NB4 (cell line): ENCODE measurements around the gene PACC1.
A peak's percentile ranks its signal among the peaks of the same experiment; 100 is the strongest.

Experiments used
- DNase-seq: peaks from one replicate; pipeline ENCODE4 v3.0.0; 2010; ENCODE audit warnings: low read depth
- H3K4me3 ChIP-seq: one replicate; pipeline ENCODE4 v1.5.1; 2011; ENCODE audit warnings: mild to moderate bottlenecking, low read depth, low read length, moderate library complexity
- CTCF ChIP-seq: IDR thresholded peaks from one replicate; pipeline ENCODE4 v1.5.1; 2012; ENCODE audit warnings: low read depth, low read length
- MYC ChIP-seq: IDR thresholded peaks from 2 replicates; pipeline ENCODE4 v1.6.1; 2011; ENCODE audit warnings: low read depth, low read length
- POLR2A ChIP-seq: IDR thresholded peaks from 2 replicates; pipeline ENCODE4 v1.6.1; 2011; ENCODE audit warnings: mild to moderate bottlenecking; ENCODE audit not compliant: insufficient read length; ENCODE audit errors: extremely low read depth
- TF ChIP-seq, protein P1 (sequence below): IDR thresholded peaks from 2 replicates; pipeline ENCODE4 v1.6.1; 2011; ENCODE audit warnings: low read depth, low read length

PACC1 gene

DNA sequence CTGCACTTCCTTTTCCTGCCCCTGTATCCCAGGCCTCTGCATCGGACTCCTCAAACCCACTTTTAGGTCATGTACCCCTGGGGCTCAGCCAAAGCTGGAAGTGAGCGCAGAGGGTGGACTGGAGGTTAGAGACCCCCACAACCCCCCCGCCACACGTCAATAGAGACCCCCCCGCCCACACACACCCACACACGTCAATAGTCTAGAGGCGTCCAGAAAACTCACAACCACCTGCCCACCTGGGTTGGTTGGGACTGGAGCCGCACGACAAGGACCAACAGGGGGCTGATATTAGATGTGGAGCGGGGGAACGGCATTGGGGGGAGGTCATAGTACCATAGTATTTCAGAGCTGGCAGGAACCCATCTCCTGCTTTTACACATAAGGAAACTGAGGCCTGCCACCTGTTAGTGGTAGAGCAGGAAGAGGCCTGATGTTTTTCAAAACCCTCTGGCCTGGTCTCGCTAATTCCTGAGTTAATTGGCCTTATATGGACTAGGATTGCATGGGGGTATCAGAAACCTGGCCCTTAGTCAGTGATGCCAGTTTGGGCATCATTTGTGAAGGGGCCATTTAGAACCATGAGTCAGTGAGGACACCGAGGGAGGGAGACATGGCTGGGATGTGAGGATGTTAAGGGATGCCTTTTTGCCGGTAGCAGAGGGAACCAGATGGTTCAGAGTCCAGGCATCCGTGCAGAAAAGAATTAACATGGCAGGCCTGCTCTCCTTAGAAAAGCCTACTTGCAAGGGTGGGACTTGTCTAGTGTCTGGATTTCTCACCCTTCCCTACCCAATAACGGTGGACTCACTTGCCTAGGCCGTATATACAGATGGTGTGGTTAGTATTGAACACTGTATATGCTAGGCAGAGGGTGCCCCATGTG, 19.1 kb upstream of the PACC1 start:
- TF ChIP-seq POLR2A (no peak), MYC (no peak), CTCF (no peak)
- TF ChIP-seq, protein P1, sequence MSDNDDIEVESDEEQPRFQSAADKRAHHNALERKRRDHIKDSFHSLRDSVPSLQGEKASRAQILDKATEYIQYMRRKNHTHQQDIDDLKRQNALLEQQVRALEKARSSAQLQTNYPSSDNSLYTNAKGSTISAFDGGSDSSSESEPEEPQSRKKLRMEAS: no peak
- H3K4me3 ChIP-seq: peak overlapping the region; percentile 65
- no peak for DNase-seq

DNA sequence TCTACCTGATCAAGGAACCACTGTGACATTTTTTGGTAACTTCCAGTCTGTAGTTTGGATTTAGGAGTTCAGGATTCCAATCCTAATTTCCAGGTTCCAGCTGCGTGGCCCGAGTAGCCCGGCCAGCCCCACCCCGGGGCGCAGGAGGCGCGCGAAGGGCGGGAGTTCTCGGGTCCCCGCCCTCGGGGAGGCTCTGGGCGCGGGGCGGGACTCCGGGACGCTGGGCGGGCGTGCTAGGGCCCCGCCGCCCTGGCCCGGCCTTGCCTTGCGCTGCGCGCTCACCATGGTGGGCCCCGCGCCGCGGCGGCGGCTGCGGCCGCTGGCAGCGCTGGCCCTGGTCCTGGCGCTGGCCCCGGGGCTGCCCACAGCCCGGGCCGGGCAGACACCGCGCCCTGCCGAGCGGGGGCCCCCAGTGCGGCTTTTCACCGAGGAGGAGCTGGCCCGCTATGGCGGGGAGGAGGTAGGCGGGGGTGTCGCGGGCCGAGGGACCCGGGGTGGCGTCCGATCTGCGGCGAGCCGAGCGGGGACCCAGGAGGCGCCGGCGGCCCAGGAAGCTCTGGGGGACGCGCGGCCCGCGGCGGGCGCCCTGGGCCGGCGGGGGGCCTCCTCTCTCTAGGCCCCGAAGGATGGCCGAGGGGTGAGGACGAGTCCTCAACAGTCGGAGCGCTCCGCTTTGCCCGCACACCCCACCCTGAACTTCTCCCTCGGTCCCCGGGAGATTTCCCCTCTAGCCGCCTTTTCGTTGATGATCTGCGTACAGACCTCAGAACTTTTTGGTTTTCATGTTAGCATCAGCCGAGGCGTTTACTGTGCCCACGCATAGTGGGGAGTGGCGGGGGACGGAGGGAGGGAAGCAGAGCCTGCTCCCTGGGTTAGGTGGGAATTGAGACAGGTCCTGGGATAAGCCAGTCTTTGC, 18.2 kb upstream of the PACC1 start, which contains the start of gene NENF:
Gene NENF (plus strand): TSS at position 260 of the 916 bp plus-strand sequence. CDS start 24 bp downstream, at position 284.
- peak; percentile 88 for DNase-seq
- TF ChIP-seq, protein P1: no peak
- TF ChIP-seq CTCF: no peak
- peak; percentile 87 for TF ChIP-seq POLR2A
- TF ChIP-seq MYC: 0 out of 2 replicates have a peak, but pooled peaks have one; percentile 8

GRCh38 chr1:212432272-212432660, 17.6 kb upstream of the PACC1 start:
- peak; percentile 31 for DNase-seq
- peak overlapping the region; percentile 77 for H3K4me3 ChIP-seq
- TF ChIP-seq, protein P1: no peak
- no peak for TF ChIP-seq MYC
- TF ChIP-seq CTCF: no peak
- no peak for TF ChIP-seq POLR2A

More for the DNA sequence above, 18.2 kb upstream of the PACC1 start, which contains the start of gene NENF:
- H3K4me3 ChIP-seq: peak within 1 kb of the TSS; percentile 77

DNA sequence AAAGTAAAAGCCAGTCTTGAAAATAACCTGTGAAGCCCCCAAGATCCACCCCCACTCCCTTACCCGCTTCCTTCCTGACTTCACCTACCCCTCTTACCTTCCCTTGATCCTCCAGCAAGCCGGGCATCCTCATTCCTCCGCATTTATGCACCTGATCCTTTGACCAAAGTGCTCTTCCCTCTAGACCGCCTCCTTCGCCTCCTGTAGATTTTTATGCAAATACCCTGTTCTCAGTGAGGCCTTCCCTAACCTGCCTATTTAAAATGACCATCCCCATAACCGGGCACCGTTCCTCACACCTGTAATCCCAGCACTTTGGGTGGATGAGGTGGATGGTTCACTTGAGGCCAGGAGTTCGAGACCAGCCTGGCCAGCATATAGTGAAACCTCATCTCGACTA, 17.0 kb upstream of the PACC1 start:
- no peak overlapping the region for H3K4me3 ChIP-seq
- TF ChIP-seq, protein P1: no peak
- TF ChIP-seq MYC (no peak), CTCF (no peak), POLR2A (no peak)
- no peak for DNase-seq

- H3K4me3 ChIP-seq: no peak overlapping the region
- TF ChIP-seq POLR2A (no peak), MYC (no peak), CTCF (no peak)
- TF ChIP-seq, protein P1: no peak
- no peak for DNase-seq
These were observed 16.3 kb upstream of the PACC1 start for GRCh38 chr1:212430955-212431394.
